Rectal smooth muscle tissue (tissue), 1 donor: ENCODE results near the gene MORN1.

Source experiments
- H3K27ac ChIP-seq: one replicate; pipeline ENCODE4 v1.7.0; 2013; ENCODE audit warnings: low read depth, low read length, inconsistent platforms
- H3K27me3 ChIP-seq: one replicate; pipeline ENCODE4 v1.7.0; 2013; ENCODE audit warnings: low read length; ENCODE audit not compliant: control insufficient read depth, insufficient read depth
- H3K36me3 ChIP-seq: one replicate; pipeline ENCODE4 v1.7.0; 2013; ENCODE audit warnings: low read length; ENCODE audit not compliant: control insufficient read depth, insufficient read depth
- H3K4me1 ChIP-seq: one replicate; pipeline ENCODE4 v1.7.0; 2013; ENCODE audit warnings: low read length; ENCODE audit not compliant: control insufficient read depth, insufficient read depth
- H3K4me3 ChIP-seq: one replicate; pipeline ENCODE4 v1.7.0; 2013; ENCODE audit warnings: low read length
- H3K9ac ChIP-seq: one replicate; pipeline ENCODE4 v1.7.0; 2013; ENCODE audit warnings: low read length

The MORN1 gene

DNA sequence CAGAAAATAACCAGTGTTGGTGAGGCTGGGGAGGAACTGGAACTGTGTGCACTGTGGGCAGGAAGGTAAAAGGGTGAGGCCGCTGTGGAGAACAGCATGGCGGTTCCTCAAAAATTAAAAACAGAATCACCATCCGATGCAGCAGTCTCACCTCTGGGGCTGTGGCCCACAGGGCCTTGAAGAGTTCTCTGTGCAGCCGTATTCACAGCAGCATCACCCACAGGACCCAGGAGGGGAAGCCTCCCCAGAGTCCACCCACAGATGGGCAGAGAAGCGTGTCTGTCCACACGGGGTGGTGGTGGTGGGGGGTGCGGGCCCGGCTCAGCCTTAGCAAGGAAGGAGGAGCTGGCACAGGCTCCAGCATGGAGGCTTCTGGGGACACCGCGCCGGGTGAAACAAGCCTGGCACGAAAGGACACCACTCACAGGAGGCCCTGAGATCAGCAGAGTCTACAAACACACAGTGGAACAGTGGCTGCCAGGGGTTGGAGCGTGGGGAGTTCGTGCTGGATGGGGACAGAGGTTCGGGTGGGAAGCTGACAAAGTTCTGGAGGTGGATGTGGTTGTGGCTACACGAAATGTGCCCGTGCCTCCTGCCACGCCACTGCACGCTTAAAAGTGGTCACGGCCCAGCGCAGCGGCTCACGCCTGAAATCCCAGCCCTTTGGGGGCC is 11.5 kb downstream of the MORN1 start:
- H3K27me3 ChIP-seq: no peaks in the 10 kb centered on the region
- no peak overlapping the region for H3K4me3 ChIP-seq
- no peaks in the 10 kb centered on the region for H3K36me3 ChIP-seq
- no peak overlapping the region for H3K9ac ChIP-seq
- H3K4me1 ChIP-seq: peaks cover 2% of the 10 kb centered on the region
- no peak overlapping the region for H3K27ac ChIP-seq

GRCh38 chr1:2378956-2379732 is 12.2 kb downstream of the MORN1 start:
- H3K27me3 ChIP-seq: no peaks in the 10 kb centered on the region
- no peak overlapping the region for H3K4me3 ChIP-seq
- H3K27ac ChIP-seq: no peak overlapping the region
- H3K36me3 ChIP-seq: no peaks in the 10 kb centered on the region
- no peak overlapping the region for H3K9ac ChIP-seq
- H3K4me1 ChIP-seq: peaks cover 2% of the 10 kb centered on the region

DNA sequence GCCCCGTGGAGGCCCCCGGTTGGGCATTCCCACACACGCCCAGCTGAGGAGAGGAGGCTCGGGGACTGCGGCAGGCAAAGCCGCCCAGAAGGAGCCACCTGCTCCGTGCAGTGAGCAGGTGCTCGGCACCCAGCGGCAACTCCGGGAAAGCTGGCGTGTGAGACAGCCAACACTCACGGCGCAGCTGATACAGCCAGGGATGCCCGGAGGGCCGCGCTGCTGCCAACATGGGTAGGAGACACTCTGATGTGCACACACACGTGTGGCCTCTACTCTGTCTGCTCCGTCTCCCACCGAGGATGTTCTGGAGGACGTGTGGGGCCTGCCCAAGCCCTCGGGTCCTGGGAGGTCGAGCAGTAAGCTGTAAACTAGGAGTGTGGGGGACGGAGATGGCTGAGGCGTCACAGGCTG is 12.9 kb downstream of the MORN1 start:
- no peak overlapping the region for H3K9ac ChIP-seq
- no peaks in the 10 kb centered on the region for H3K36me3 ChIP-seq
- H3K4me1 ChIP-seq: peaks cover 2% of the 10 kb centered on the region
- no peak overlapping the region for H3K4me3 ChIP-seq
- no peaks in the 10 kb centered on the region for H3K27me3 ChIP-seq
- no peak overlapping the region for H3K27ac ChIP-seq

- H3K27me3 ChIP-seq: no peaks in the 10 kb centered on the region
- H3K9ac ChIP-seq: no peak overlapping the region
- no peaks in the 10 kb centered on the region for H3K36me3 ChIP-seq
- no peak overlapping the region for H3K4me3 ChIP-seq
- H3K4me1 ChIP-seq: peaks cover 2% of the 10 kb centered on the region
- no peak overlapping the region for H3K27ac ChIP-seq
These were observed 13.5 kb downstream of the MORN1 start for GRCh38 chr1:2377751-2378440.

- Histone ChIP-seq H3K27ac (no peak overlapping the region), H3K4me1 (peaks cover 2% of the 10 kb centered on the region), H3K4me3 (no peak overlapping the region), H3K27me3 (no peaks in the 10 kb centered on the region), H3K9ac (no peak overlapping the region), H3K36me3 (no peaks in the 10 kb centered on the region)
These were observed 14.3 kb downstream of the MORN1 start for GRCh38 chr1:2376931-2377672.

DNA sequence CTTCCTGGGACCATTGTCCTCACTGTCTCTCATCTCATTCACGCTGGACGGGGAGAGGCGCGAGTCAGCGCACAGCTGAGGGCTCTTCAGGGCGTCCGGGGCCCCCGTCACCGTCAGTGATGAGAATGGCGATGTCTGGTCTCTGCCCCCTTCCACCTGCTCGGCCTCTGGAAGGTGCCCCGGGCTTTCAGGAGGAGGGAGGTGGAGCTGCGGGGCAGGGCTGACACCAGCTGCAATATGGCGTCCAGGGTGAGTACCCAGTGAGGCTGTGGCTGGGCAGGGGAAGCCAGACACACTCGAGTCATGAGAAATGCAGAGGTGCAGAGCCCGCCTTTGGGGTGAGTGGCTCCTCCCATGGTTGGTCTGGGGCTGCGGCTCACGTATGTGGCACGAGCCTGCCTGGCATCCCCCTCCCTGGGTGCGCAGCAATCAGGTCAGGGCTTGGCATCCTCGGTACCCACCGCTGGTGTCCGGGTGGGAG is 15.1 kb downstream of the MORN1 start:
- no peak overlapping the region for H3K27ac ChIP-seq
- no peak overlapping the region for H3K4me3 ChIP-seq

DNA sequence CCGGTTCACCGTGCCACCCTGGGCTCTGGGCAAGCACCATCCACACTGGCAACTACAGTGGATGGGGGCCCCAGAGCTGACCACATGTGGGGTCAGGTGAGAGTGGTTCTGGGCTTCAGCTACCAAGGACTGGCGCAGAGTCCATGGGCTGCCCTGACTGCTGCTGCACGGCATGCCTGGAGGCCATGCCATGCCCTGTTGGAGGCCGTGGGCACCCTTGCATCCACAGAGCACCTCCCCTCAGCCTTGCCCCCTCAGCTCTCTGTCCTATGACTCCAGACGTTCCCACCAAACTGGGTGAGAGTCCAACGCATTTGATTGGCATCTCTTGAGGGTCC is 15.5 kb downstream of the MORN1 start:
- no peaks in the 10 kb centered on the region for H3K36me3 ChIP-seq
- H3K27ac ChIP-seq: no peak overlapping the region
- H3K9ac ChIP-seq: no peak overlapping the region
- H3K27me3 ChIP-seq: no peaks in the 10 kb centered on the region
- H3K4me3 ChIP-seq: no peak overlapping the region
- H3K4me1 ChIP-seq: no peaks in the 10 kb centered on the region

More for the DNA sequence above, 15.1 kb downstream of the MORN1 start:
- Histone ChIP-seq H3K9ac (no peak overlapping the region), H3K4me1 (no peaks in the 10 kb centered on the region), H3K27me3 (no peaks in the 10 kb centered on the region), H3K36me3 (no peaks in the 10 kb centered on the region)

GRCh38 chr1:2375246-2375922 is 16.0 kb downstream of the MORN1 start:
- Histone ChIP-seq H3K4me1 (no peaks in the 10 kb centered on the region), H3K27me3 (no peaks in the 10 kb centered on the region), H3K36me3 (no peaks in the 10 kb centered on the region), H3K9ac (no peak overlapping the region), H3K27ac (no peak overlapping the region), H3K4me3 (no peak overlapping the region)

- no peak overlapping the region for H3K4me3 ChIP-seq
- H3K27ac ChIP-seq: no peak overlapping the region
- H3K9ac ChIP-seq: no peak overlapping the region
- no peaks in the 10 kb centered on the region for H3K36me3 ChIP-seq
- no peaks in the 10 kb centered on the region for H3K4me1 ChIP-seq
- H3K27me3 ChIP-seq: no peaks in the 10 kb centered on the region
These were observed 16.9 kb downstream of the MORN1 start for GRCh38 chr1:2374252-2375155.

- Histone ChIP-seq H3K4me3 (no peak overlapping the region), H3K27me3 (no peaks in the 10 kb centered on the region), H3K27ac (no peak overlapping the region), H3K9ac (no peak overlapping the region), H3K36me3 (no peaks in the 10 kb centered on the region), H3K4me1 (no peaks in the 10 kb centered on the region)
These were observed 17.7 kb downstream of the MORN1 start for GRCh38 chr1:2373551-2374251.
